ENCODE results near the gene ZNF521. TPM values are rescaled to one million over a fixed set of nuclear protein-coding genes. Genes with fewer than 3 reads are reported as not detected.

Gene ZNF521
- total RNA-seq, 1 donor from 2014 or later: 75.1 TPM

DNA sequence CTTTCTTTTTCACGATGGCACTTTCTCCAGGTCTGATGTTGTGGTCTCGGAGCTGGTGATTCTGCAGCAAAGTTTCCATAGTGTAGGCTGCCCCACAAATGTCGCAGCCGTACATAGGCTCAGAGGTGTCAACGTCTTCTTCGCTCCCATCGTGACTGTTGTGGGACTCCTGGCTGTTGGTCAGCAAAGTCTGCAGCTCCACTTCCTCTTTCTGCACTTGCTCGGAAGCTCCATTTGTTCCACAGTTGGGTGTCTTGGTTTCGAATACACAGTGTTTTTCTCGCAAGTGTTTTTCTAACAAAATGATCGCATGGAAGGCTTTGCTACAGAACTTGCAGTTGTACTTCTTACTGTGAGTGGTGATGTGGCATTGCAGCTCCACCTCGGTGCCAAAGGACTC is 126.8 kb downstream of the ZNF521 start:
- peaks cover 25% of the 10 kb centered on the region for H3K36me3 Mint-ChIP-seq
- H3K27ac Mint-ChIP-seq: no peak overlapping the region
- H3K27me3 Mint-ChIP-seq: peaks cover 2% of the 10 kb centered on the region
- no peaks in the 10 kb centered on the region for H3K9me3 Mint-ChIP-seq
- no peak for DNase-seq (ENCODE audit: extremely low spot score, unreplicated experiment)
- no peak for TF ChIP-seq CTCF (conservative IDR thresholded peaks at IDR 0.05)
- no peak overlapping the region for H3K4me3 Mint-ChIP-seq
- H3K4me1 Mint-ChIP-seq (ENCODE audit: unreplicated experiment): peaks cover 25% of the 10 kb centered on the region

DNA sequence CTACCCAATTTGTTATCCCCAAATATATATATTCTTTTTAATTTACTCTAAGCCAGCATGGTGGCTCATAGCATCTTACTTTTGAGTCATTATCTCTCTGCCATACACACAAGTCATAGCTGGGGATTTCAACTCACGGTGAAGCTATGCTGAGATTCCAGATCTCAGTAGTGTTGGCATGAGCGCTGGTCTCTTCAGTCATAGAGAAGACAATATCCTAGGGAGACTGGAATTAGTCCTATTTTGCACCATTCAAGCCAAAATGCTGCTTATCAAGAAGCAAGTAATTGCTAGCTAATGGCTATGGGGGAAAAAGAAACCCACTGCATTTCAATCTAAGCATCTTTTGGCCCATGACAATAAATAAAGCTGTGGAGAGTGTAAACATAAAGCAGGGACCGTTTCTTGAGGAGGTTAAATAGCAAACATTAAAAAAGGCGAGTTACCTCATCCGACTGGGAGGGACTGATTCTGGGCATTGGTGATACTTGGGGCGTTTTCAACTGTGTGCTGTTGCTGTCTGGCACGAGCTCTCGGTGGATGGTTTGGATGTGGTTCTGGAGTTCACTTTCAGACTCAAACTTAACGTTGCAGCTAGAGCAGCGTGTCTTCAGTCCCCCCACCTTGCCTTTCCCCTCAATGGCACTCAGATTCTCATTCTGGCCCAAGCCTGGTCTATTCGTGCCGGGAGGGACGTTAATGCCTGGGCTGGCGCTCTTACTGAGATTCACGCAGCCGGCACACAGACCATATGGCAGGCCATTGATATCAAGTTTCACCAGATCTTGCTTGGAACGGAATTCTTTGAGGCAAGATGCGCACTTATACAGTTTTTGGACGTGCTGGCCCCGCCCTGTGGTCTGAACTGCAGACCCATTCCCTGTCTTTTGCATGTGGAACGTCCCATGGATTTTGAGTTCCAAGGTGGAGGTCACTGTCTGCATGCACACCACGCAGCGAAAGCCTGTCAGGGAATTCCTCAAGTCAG is 127.8 kb downstream of the ZNF521 start:
- H3K9me3 Mint-ChIP-seq: no peaks in the 10 kb centered on the region
- H3K27me3 Mint-ChIP-seq: peaks cover 2% of the 10 kb centered on the region
- no peak for DNase-seq (ENCODE audit: extremely low spot score, unreplicated experiment)
- peaks cover 23% of the 10 kb centered on the region for H3K4me1 Mint-ChIP-seq (ENCODE audit: unreplicated experiment)
- H3K27ac Mint-ChIP-seq: no peak overlapping the region
- peaks cover 26% of the 10 kb centered on the region for H3K36me3 Mint-ChIP-seq
- no peak for TF ChIP-seq CTCF (conservative IDR thresholded peaks at IDR 0.05)
- no peak overlapping the region for H3K4me3 Mint-ChIP-seq

GRCh38 chr18:25223211-25223610 is 128.8 kb downstream of the ZNF521 start:
- no peak overlapping the region for H3K27ac Mint-ChIP-seq
- H3K36me3 Mint-ChIP-seq: peaks cover 26% of the 10 kb centered on the region
- DNase-seq (ENCODE audit: extremely low spot score, unreplicated experiment): no peak
- no peak for TF ChIP-seq CTCF (conservative IDR thresholded peaks at IDR 0.05)
- no peaks in the 10 kb centered on the region for H3K27me3 Mint-ChIP-seq
- H3K4me3 Mint-ChIP-seq: no peak overlapping the region
- no peaks in the 10 kb centered on the region for H3K9me3 Mint-ChIP-seq
- H3K4me1 Mint-ChIP-seq (ENCODE audit: unreplicated experiment): peaks cover 13% of the 10 kb centered on the region

- Mint-ChIP-seq H3K36me3 (peaks cover 32% of the 10 kb centered on the region), H3K27ac (no peak overlapping the region), H3K9me3 (no peaks in the 10 kb centered on the region), H3K4me3 (no peak overlapping the region), H3K27me3 (no peaks in the 10 kb centered on the region), H3K4me1 (ENCODE audit: unreplicated experiment) (peaks cover 12% of the 10 kb centered on the region)
- DNase-seq (ENCODE audit: extremely low spot score, unreplicated experiment): no peak
- no peak for TF ChIP-seq CTCF (conservative IDR thresholded peaks at IDR 0.05)
Measured at GRCh38 chr18:25222648-25223047, 129.3 kb downstream of the ZNF521 start.

- Mint-ChIP-seq H3K4me1 (ENCODE audit: unreplicated experiment) (peaks cover 4% of the 10 kb centered on the region), H3K27me3 (no peaks in the 10 kb centered on the region), H3K36me3 (no peaks in the 10 kb centered on the region), H3K9me3 (no peaks in the 10 kb centered on the region), H3K4me3 (no peak overlapping the region), H3K27ac (no peak overlapping the region)
- no peak for TF ChIP-seq CTCF (conservative IDR thresholded peaks at IDR 0.05)
- DNase-seq (ENCODE audit: extremely low spot score, unreplicated experiment): no peak
Measured at GRCh38 chr18:25210622-25211021, 141.3 kb downstream of the ZNF521 start.
